B cell (primary cell): ENCODE measurements around the gene GNGT2. TPM values are rescaled to one million over a fixed set of nuclear protein-coding genes. Genes with fewer than 3 reads are reported as not detected.

Source experiments
- ATAC-seq: fragments of 200-7000 bp; cut with Tn5 transposase; one replicate; pipeline ENCODE4 v1.10.0; 2021; ENCODE audit warnings: low read depth, mild to moderate bottlenecking, moderate number of reproducible peaks, moderate library complexity
- CTCF ChIA-PET: fragments of 350-600 bp; sonication (Branson Sonifier 250); formaldehyde crosslinking; loops from one replicate; lab custom pipeline; 2021; ENCODE audit warnings: antibody characterized with exemption, inconsistent platforms; lab: Charles Lee
- POLR2A ChIA-PET: fragments of 350-600 bp; sonication (Branson Sonifier 250); formaldehyde crosslinking; loops from one replicate; lab custom pipeline; 2021; ENCODE audit warnings: antibody characterized with exemption; lab: Charles Lee
- DNase-seq: peaks from one replicate; pipeline ENCODE4 v3.0.0; 2013
- H2AFZ ChIP-seq: 2 replicates; pipeline ENCODE4 v1.6.1; 2012; ENCODE audit warnings: mild to moderate bottlenecking, low read depth, low read length; ENCODE audit not compliant: insufficient read depth, poor library complexity, severe bottlenecking
- H3K27ac ChIP-seq, 2 donors: 1 replicate in 1 of 2; 2 replicates in 1 of 2; pipeline ENCODE4 v1.5.1; 2012 to 2013; ENCODE audit warnings: low read length in 2 of 2, mild to moderate bottlenecking in 2 of 2, moderate library complexity in 1 of 2
- H3K27me3 ChIP-seq, 4 experiments: fragments of 200-600 bp in 1 of 4; sonication (generic) in 1 of 4; replicated peaks in 1 of 4; 1 replicate in 2 of 4; 2 replicates in 2 of 4; pipeline versions ENCODE4 v1.6.1 to v1.7.0; 2013 to 2016; ENCODE audit warnings: low read length in 3 of 4, mild to moderate bottlenecking in 2 of 4, mixed read lengths in 1 of 4, moderate library complexity in 1 of 4; ENCODE audit not compliant: insufficient read depth in 4 of 4, control insufficient read depth in 3 of 4; ENCODE audit errors: control extremely low read depth in 1 of 4
- H3K36me3 ChIP-seq, 2 experiments: replicated peaks in 1 of 2; 1 replicate in 1 of 2; 2 replicates in 1 of 2; pipeline versions ENCODE4 v1.6.1 to v1.7.1; 2013; ENCODE audit warnings: low read length in 1 of 2; ENCODE audit not compliant: insufficient read depth in 2 of 2, control insufficient read depth in 1 of 2; ENCODE audit errors: control extremely low read depth in 1 of 2, extremely low read depth in 1 of 2
- H3K4me1 ChIP-seq, 2 donors: fragments of 200-600 bp in 1 of 2; sonication (generic) in 1 of 2; 1 replicate in 1 of 2; 2 replicates in 1 of 2; pipeline versions ENCODE4 v1.5.1 to v1.6.1; 2013 to 2017; ENCODE audit warnings: low read length in 2 of 2; ENCODE audit not compliant: control insufficient read depth in 2 of 2, insufficient read depth in 2 of 2
- H3K4me2 ChIP-seq: replicated peaks from 2 replicates; pipeline ENCODE3; 2012; ENCODE audit warnings: mild to moderate bottlenecking, low read depth, low read length; ENCODE audit not compliant: poor library complexity, severe bottlenecking
- H3K4me3 ChIP-seq, 5 experiments: fragments of 200-600 bp in 1 of 5; sonication (generic) in 1 of 5; 1 replicate in 3 of 5; 2 replicates in 2 of 5; pipeline versions ENCODE4 v1.5.1 to v1.7.0; 2011 to 2016; ENCODE audit warnings: low read length in 4 of 5, mild to moderate bottlenecking in 4 of 5, low read depth in 2 of 5, control low read depth in 1 of 5, moderate library complexity in 1 of 5; ENCODE audit not compliant: insufficient read depth in 1 of 5; ENCODE audit errors: control extremely low read depth in 1 of 5, extremely low read depth in 1 of 5
- H3K79me2 ChIP-seq: fragments of 200-600 bp; sonication (generic); one replicate; pipeline ENCODE4 v1.6.0; 2016; ENCODE audit warnings: low read length; ENCODE audit not compliant: control insufficient read depth, insufficient read depth
- H3K9ac ChIP-seq: fragments of 200-600 bp; sonication (generic); 2 replicates; pipeline ENCODE4 v1.6.1; 2017; ENCODE audit warnings: mild to moderate bottlenecking, low read length, moderate library complexity
- H3K9me3 ChIP-seq, 3 donors: one replicate each; pipeline versions ENCODE4 v1.6.1 to v1.7.1; 2013; ENCODE audit warnings: low read length in 2 of 3; ENCODE audit not compliant: control insufficient read depth in 2 of 3, insufficient read depth in 1 of 3; ENCODE audit errors: control extremely low read depth in 1 of 3
- H4K20me1 ChIP-seq: 2 replicates; pipeline ENCODE4 v1.6.0; 2012; ENCODE audit warnings: mild to moderate bottlenecking, low read length; ENCODE audit not compliant: insufficient read depth, control insufficient read depth, poor library complexity, severe bottlenecking
- H3K27ac Mint-ChIP-seq: one replicate; pipeline ENCODE4 v1.8.0; 2021; ENCODE audit warnings: mixed read lengths
- H3K27me3 Mint-ChIP-seq: one replicate; pipeline ENCODE4 v1.8.0; 2021; ENCODE audit warnings: mixed read lengths
- H3K4me1 Mint-ChIP-seq: one replicate; pipeline ENCODE4 v1.8.0; 2021; ENCODE audit warnings: mixed read lengths
- H3K4me3 Mint-ChIP-seq: one replicate; pipeline ENCODE4 v1.8.0; 2021; ENCODE audit warnings: mixed read lengths
- H3K9me3 Mint-ChIP-seq: one replicate; pipeline ENCODE4 v1.8.0; 2022; ENCODE audit warnings: mixed read lengths; ENCODE audit not compliant: insufficient read depth
- EZH2 ChIP-seq: IDR thresholded peaks from 2 replicates; pipeline ENCODE4 v1.6.1; 2012; ENCODE audit warnings: borderline replicate concordance, low read depth, mild to moderate bottlenecking, moderate library complexity, low read length; ENCODE audit not compliant: insufficient read depth, poor library complexity, severe bottlenecking
- WGBS: methylation state at CpG from one replicate; pipeline ENCODE4 v1.1.5; 2013; ENCODE audit warnings: missing lambda C conversion rate; ENCODE audit not compliant: insufficient coverage; 5-methylcytosine and 5-hydroxymethylcytosine counted together
- intact Hi-C: fragments of 100-400 bp; cut with micrococcal nuclease; formaldehyde crosslinking; loops from one replicate; pipeline ENCODE4 v1.10.0; 2022
- polyA plus RNA-seq: library from polyadenylated mRNA; depleted of rRNA; stranded (reverse); fragments of >200 nt; gene quantifications from 2 replicates; pipeline ENCODE4 v1.2.3, GENCODE V29; 2012
- total RNA-seq, 2 donors: library from RNA; stranded (reverse); fragments of 120-200 nt in 1 of 2; gene quantifications; 1 replicate in 1 of 2; 2 replicates in 1 of 2; pipeline versions ENCODE4 v1.2.3 to v1.2.4, GENCODE V29; 2013 to 2022
- TF ChIP-seq, protein P1 (sequence below): fragments of 200-600 bp; IDR thresholded peaks from one replicate; pipeline ENCODE4 v1.8.0; 2022; ENCODE audit warnings: antibody characterized with exemption, mild to moderate bottlenecking

Gene GNGT2
- total and polyA plus RNA-seq, 2 donors (not counting 1 experiment from before 2014, with no cell fraction given), result 5.1 to 11.1 TPM

- no peak overlapping the region for H3K27ac Mint-ChIP-seq
- H3K9ac ChIP-seq, result no peak overlapping the region
- ATAC-seq (no peak), DNase-seq (peak; percentile 16)
- intact Hi-C loops, result loop anchor here (1.0 kb wide), 3 partner anchors 46 to 134 kb away; no protein-coding TSS in a partner anchor
- TF ChIP-seq, protein P1, sequence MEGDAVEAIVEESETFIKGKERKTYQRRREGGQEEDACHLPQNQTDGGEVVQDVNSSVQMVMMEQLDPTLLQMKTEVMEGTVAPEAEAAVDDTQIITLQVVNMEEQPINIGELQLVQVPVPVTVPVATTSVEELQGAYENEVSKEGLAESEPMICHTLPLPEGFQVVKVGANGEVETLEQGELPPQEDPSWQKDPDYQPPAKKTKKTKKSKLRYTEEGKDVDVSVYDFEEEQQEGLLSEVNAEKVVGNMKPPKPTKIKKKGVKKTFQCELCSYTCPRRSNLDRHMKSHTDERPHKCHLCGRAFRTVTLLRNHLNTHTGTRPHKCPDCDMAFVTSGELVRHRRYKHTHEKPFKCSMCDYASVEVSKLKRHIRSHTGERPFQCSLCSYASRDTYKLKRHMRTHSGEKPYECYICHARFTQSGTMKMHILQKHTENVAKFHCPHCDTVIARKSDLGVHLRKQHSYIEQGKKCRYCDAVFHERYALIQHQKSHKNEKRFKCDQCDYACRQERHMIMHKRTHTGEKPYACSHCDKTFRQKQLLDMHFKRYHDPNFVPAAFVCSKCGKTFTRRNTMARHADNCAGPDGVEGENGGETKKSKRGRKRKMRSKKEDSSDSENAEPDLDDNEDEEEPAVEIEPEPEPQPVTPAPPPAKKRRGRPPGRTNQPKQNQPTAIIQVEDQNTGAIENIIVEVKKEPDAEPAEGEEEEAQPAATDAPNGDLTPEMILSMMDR, result no peak
- TF ChIP-seq EZH2, result no peak
- H3K4me3 ChIP-seq, result no peak overlapping the region
- ChIA-PET POLR2A (interaction anchor here (0.7 to 1.0 kb wide), 2 partner anchors 32 to 48 kb away, joined by 3 to 7 read pairs; no protein-coding TSS in a partner anchor), CTCF (interaction anchor here (0.7 to 10.8 kb wide), 28 partner anchors 8 to 704 kb away, joined by 3 to 332 read pairs (median 6); partner anchors contain the start of genes ABI3, GNGT2 and PHOSPHO1)
- H3K27me3 ChIP-seq, result peaks cover 0 to 3% (median 0%) of the 10 kb centered on the region in 4 experiments
- H2AFZ ChIP-seq, result no peak overlapping the region
- no peaks in the 10 kb centered on the region for H3K36me3 ChIP-seq
- H3K4me2 ChIP-seq, result no peak overlapping the region
- peaks cover 4% of the 10 kb centered on the region for H3K27me3 Mint-ChIP-seq
- H4K20me1 ChIP-seq, result no peaks in the 10 kb centered on the region
- peaks cover 2% of the 10 kb centered on the region for H3K4me1 Mint-ChIP-seq
- H3K27ac ChIP-seq, result no peak overlapping the region
- H3K9me3 ChIP-seq, result peaks cover 0 to 41% (median 23%) of the 10 kb centered on the region in 3 donors
- WGBS, result 74% methylated on average over 5 of the region's 6 CpGs
- H3K4me1 ChIP-seq, result peaks cover 0 to 4% of the 10 kb centered on the region in 2 donors
- no peak overlapping the region for H3K4me3 Mint-ChIP-seq
- peaks cover 6% of the 10 kb centered on the region for H3K9me3 Mint-ChIP-seq
- H3K79me2 ChIP-seq, result no peaks in the 10 kb centered on the region
These were observed 29.3 kb downstream of the GNGT2 start for GRCh38 chr17:49180998-49181635.

GRCh38 chr17:49180303-49180702 is 30.1 kb downstream of the GNGT2 start:
- Mint-ChIP-seq H3K4me3 (no peak overlapping the region), H3K27ac (no peak overlapping the region), H3K4me1 (peaks cover 2% of the 10 kb centered on the region), H3K27me3 (peaks cover 4% of the 10 kb centered on the region), H3K9me3 (peaks cover 12% of the 10 kb centered on the region)
- Histone ChIP-seq H3K79me2 (no peaks in the 10 kb centered on the region), H3K9me3 (peaks cover 3 to 44% (median 26%) of the 10 kb centered on the region in 3 donors), H3K27ac (no peak overlapping the region), H3K4me2 (peak overlapping the region; percentile 20), H3K27me3 (peaks cover 0 to 8% (median 3%) of the 10 kb centered on the region in 4 experiments), H3K4me1 (peaks cover 0 to 4% of the 10 kb centered on the region in 2 donors), H3K9ac (no peak overlapping the region), H2AFZ (no peak overlapping the region), H3K36me3 (no peaks in the 10 kb centered on the region), H4K20me1 (no peaks in the 10 kb centered on the region), H3K4me3 (no peak overlapping the region)
- ChIA-PET CTCF (interaction anchor here (0.5 to 10.8 kb wide), 37 partner anchors 9 to 705 kb away, joined by 3 to 332 read pairs (median 5); partner anchors contain the start of genes ABI3, GNGT2 and PHOSPHO1), POLR2A (interaction anchor here (0.6 to 1.0 kb wide), 5 partner anchors 12 to 50 kb away, joined by 3 to 7 read pairs (median 4); no protein-coding TSS in a partner anchor)
- intact Hi-C loops, result loop anchor here (1.0 kb wide), 3 partner anchors 47 to 135 kb away; no protein-coding TSS in a partner anchor
- DNase-seq (peak; percentile 77), ATAC-seq (peak; percentile 53)
- 14% methylated on average over 2 of the region's 5 CpGs for WGBS
- no peak for TF ChIP-seq EZH2
- TF ChIP-seq, protein P1, result peak; percentile 86
